ENCODE measurements around the gene SLC9A8.
"Not testable (repeated sequence)": the region's sequence is repeated elsewhere in the genome, so short reads cannot be mapped to it uniquely, and the experiment has no call there.

The SLC9A8 gene

GRCh38 chr20:49890471-49891361 is 78.1 kb downstream of the SLC9A8 start:
- no peak overlapping the region for H3K27ac ChIP-seq
- no peak for DNase-seq (ENCODE audit: low read depth, low spot score)

- H3K27ac ChIP-seq = no peak overlapping the region
- DNase-seq (ENCODE audit: low read depth, low spot score) = no peak
Measured at GRCh38 chr20:49891476-49892110, 79.0 kb downstream of the SLC9A8 start.

- no peak overlapping the region for H3K27ac ChIP-seq
- DNase-seq (ENCODE audit: low read depth, low spot score) = no peak
Measured at GRCh38 chr20:49892260-49892659, 79.6 kb downstream of the SLC9A8 start.

GRCh38 chr20:49892817-49893216 is 80.2 kb downstream of the SLC9A8 start:
- H3K27ac ChIP-seq = no peak overlapping the region
- DNase-seq (ENCODE audit: low read depth, low spot score) = no peak

GRCh38 chr20:49893242-49894072 is 80.8 kb downstream of the SLC9A8 start:
- H3K27ac ChIP-seq = no peak overlapping the region
- no peak for DNase-seq (ENCODE audit: low read depth, low spot score)

- DNase-seq (ENCODE audit: low read depth, low spot score) = no peak
- H3K27ac ChIP-seq = no peak overlapping the region
Measured at GRCh38 chr20:49894073-49894470, 81.4 kb downstream of the SLC9A8 start.

GRCh38 chr20:49895474-49896093 is 83.0 kb downstream of the SLC9A8 start:
- H3K27ac ChIP-seq; DNase-seq (ENCODE audit: low read depth, low spot score): not testable (repeated sequence)

- no peak overlapping the region for H3K27ac ChIP-seq
- no peak for DNase-seq (ENCODE audit: low read depth, low spot score)
Measured at GRCh38 chr20:49896204-49896603, 83.6 kb downstream of the SLC9A8 start.

GRCh38 chr20:49899541-49900383 is 87.1 kb downstream of the SLC9A8 start:
- DNase-seq (ENCODE audit: low read depth, low spot score) = no peak
- H3K27ac ChIP-seq = no peak overlapping the region

GRCh38 chr20:49901588-49901987 is 89.0 kb downstream of the SLC9A8 start:
- no peak for DNase-seq (ENCODE audit: low read depth, low spot score)
- H3K27ac ChIP-seq = no peak overlapping the region

GRCh38 chr20:49904440-49905214 is 92.0 kb downstream of the SLC9A8 start:
- H3K27ac ChIP-seq = no peak overlapping the region
- no peak for DNase-seq (ENCODE audit: low read depth, low spot score)

GRCh38 chr20:49905415-49906091 is 92.9 kb downstream of the SLC9A8 start:
- H3K27ac ChIP-seq = no peak overlapping the region
- DNase-seq (ENCODE audit: low read depth, low spot score) = no peak

- H3K27ac ChIP-seq = no peak overlapping the region
- DNase-seq (ENCODE audit: low read depth, low spot score) = no peak
Measured at GRCh38 chr20:49906101-49906604, 93.5 kb downstream of the SLC9A8 start.

GRCh38 chr20:49906615-49907154 is 94.1 kb downstream of the SLC9A8 start:
- no peak for DNase-seq (ENCODE audit: low read depth, low spot score)
- no peak overlapping the region for H3K27ac ChIP-seq

- DNase-seq (ENCODE audit: low read depth, low spot score) = no peak
- no peak overlapping the region for H3K27ac ChIP-seq
Measured at GRCh38 chr20:49907405-49908257, 95.0 kb downstream of the SLC9A8 start.

- no peak overlapping the region for H3K27ac ChIP-seq
- no peak for DNase-seq (ENCODE audit: low read depth, low spot score)
Measured at GRCh38 chr20:49908258-49908565, 95.6 kb downstream of the SLC9A8 start.
